ENCODE measurements around the gene SMAD5. TPM values are rescaled to one million over a fixed set of nuclear protein-coding genes. Genes with fewer than 3 reads are reported as not detected.

SMAD5 gene
- 36.5 and 67.0 TPM in 2 replicates for total RNA-seq

GRCh38 chr5:136132557-136133221 lies at the start of gene SMAD5:
TSS of gene SMAD5 (plus strand) at chr5:136132845. CDS start at chr5:136153761, 20,916 bp downstream.

DNA sequence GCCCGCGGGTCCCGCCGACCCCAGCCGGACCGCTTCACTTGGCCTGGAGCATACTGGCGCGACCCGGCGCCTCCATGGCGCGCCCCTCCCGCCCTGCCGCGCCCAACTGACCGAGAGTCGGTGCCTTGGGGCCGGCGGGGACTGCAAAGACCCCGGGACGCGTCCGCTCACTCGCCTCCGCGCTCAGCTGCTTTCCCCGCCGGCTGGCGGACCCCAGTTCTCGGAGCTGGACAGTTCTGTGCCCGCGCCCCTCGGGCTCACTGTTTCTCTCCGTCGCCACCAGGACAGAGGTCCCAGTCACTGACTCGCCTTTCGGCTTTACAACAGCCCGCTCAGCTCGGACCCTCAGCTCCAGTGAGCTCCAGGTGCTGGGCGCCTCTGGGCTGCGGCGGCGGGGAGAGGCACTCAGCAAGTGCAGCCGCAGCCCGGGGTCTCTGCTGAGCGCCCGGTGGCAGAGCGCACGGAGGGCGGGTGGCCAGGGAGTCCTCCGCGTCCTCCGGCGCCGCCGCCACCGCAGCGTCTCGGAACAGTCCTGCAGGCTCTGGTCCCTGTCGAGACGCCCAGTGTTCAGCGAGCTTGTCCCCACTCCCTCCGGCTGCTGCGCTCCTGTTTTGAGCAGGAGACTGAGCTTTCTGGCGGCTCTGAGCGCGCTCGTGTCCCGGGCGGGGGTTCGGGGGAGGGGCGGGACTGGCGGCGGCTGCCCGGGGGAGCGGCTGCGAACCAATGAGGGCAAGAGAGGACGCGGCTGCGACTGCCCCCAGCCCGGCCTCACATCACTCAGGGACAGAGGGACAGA lies 60.1 kb downstream of the SMAD5 start, which contains the start of gene SMIM32:
Gene SMIM32 (minus strand): TSS at position 637 of the 796 bp plus-strand sequence. CDS start 638 bp downstream, outside the sequence.

Small RNA genes lying within 50 kb of the gene (small RNA-seq; reads per million reads assigned to genes)
- gene RF02173 (ENCODE audit: low replicate concordance), result not detected
- gene RF02175 (ENCODE audit: low replicate concordance), result not detected
- not detected for gene RF02176 (ENCODE audit: low replicate concordance)

Other genes with a start within 250 kb of the SMAD5 start
- not detected in 2 replicates for gene IL9, start 237.0 kb upstream of the SMAD5 start, total RNA-seq
- gene LECT2, start 177.9 kb upstream of the SMAD5 start, total RNA-seq, result not detected in 2 replicates
- gene TGFBI, start 103.9 kb upstream of the SMAD5 start, total RNA-seq, result 1,608 and 4,077 TPM in 2 replicates
- not detected in 2 replicates for gene SMIM32, start 60.3 kb downstream of the SMAD5 start, total RNA-seq
- not detected in 2 replicates for gene TRPC7, start 232.7 kb downstream of the SMAD5 start, total RNA-seq

All from placental pericyte (primary cell).